Measurements from ENCODE around the gene TBL1XR1. TPM values are rescaled to one million over a fixed set of nuclear protein-coding genes. Genes with fewer than 3 reads are reported as not detected.

TBL1XR1 gene
- total RNA-seq, 1 experiment from 2014 or later, result 175 TPM

DNA sequence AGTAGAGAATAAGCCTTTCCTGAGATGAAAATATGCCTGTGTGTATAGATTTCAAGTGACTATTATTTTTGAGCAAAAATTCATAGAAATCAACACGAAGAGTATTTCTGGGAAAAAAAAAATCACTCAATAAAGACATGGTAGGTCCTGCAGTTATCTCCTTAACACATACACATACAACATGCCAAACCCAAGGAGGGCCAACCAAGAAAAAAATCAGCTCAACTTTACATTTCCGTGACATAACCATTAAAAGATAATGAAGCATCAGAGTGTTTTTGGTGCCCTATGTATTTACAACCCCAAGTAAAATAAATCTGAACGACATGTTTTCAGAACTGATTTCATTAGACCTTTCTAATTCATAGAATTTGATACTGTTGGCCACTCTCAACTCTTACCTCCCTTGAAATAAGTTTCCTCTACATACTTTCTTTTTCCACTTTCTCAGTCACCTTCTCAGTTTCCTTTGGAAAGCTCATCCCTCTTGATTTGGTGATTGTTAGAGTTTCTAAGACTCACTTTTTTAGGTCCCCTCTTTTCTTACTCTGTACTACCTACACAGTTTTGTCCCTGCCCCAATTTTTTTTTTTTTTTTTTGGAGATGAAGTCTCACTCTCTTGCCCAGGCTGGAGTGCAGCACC is 162.3 kb downstream of the TBL1XR1 start:
- H3T11ph ChIP-seq (ENCODE audit: low read length), result no peak overlapping the region
- no peak overlapping the region for H3K27ac ChIP-seq (ENCODE audit: insufficient read length, low read depth, low read length)
- H3K79me2 ChIP-seq (ENCODE audit: insufficient read depth, low read length), result no peaks in the 10 kb centered on the region
- no peak overlapping the region for H2AFZ ChIP-seq (ENCODE audit: low read length)
- no peak overlapping the region for H2BK12ac ChIP-seq (ENCODE audit: insufficient read length, low read depth, low read length)
- no peaks in the 10 kb centered on the region for H3K9me3 ChIP-seq (ENCODE audit: control insufficient read depth, low read depth, low read length)
- H2BK20ac ChIP-seq (ENCODE audit: low read depth, low read length, poor library complexity, severe bottlenecking), result no peak overlapping the region
- no peaks in the 10 kb centered on the region for H3K9me3 Mint-ChIP-seq
- H4K20me1 ChIP-seq (ENCODE audit: control insufficient read depth, insufficient read depth, insufficient read length), result no peaks in the 10 kb centered on the region
- H4K91ac ChIP-seq (ENCODE audit: insufficient read length, low read depth, low read length), result no peak overlapping the region
- H3K36me3 Mint-ChIP-seq (ENCODE audit: insufficient read depth in 1 of 3, low read depth in 3 of 3), result peaks cover 26 to 75% (median 71%) of the 10 kb centered on the region in 3 experiments
- no peak overlapping the region for H3K14ac ChIP-seq (ENCODE audit: insufficient read depth, low read length)
- H3K27ac Mint-ChIP-seq, result peak overlapping the region in 2 of 3 experiments; percentile 57 to 82; a peak in 3 of 7 replicates
- H3K9ac ChIP-seq (ENCODE audit: extremely low read depth, insufficient read length, low read length), result no peak overlapping the region
- H2BK5ac ChIP-seq (ENCODE audit: insufficient read length, low read length), result no peak overlapping the region
- H3K23me2 ChIP-seq (ENCODE audit: insufficient read length, low read depth, low read length, poor library complexity, severe bottlenecking), result no peaks in the 10 kb centered on the region
- no peak for TF ChIP-seq CTCF (conservative IDR thresholded peaks at IDR 0.05)
- no peaks in the 10 kb centered on the region for H3K27me3 Mint-ChIP-seq (ENCODE audit: low read depth)
- no peak overlapping the region for H4K8ac ChIP-seq (replicated peaks; ENCODE audit: insufficient read length, low read depth, low read length)
- H3K79me1 ChIP-seq (ENCODE audit: insufficient read depth, low read depth, low read length, poor library complexity, severe bottlenecking), result no peaks in the 10 kb centered on the region
- H3K27me3 ChIP-seq (ENCODE audit: insufficient read depth, low read length), result no peaks in the 10 kb centered on the region
- H3K4me2 ChIP-seq (ENCODE audit: insufficient read depth, insufficient read length, low read length), result no peak overlapping the region
- H4K5ac ChIP-seq (ENCODE audit: insufficient read length, low read depth, low read length), result no peak overlapping the region
- no peak overlapping the region for H2BK120ac ChIP-seq (ENCODE audit: low read depth, low read length, poor library complexity, severe bottlenecking)
- no peak overlapping the region for H2AK5ac ChIP-seq (ENCODE audit: insufficient read length, low read length)
- H3K56ac ChIP-seq (ENCODE audit: insufficient read length, low read depth, low read length), result no peak overlapping the region
- H3K4me1 Mint-ChIP-seq, result no peaks in the 10 kb centered on the region; a peak in 2 of 4 replicates
- H3K4me1 ChIP-seq (ENCODE audit: insufficient read depth, low read length), result no peaks in the 10 kb centered on the region
- H3K4ac ChIP-seq (ENCODE audit: low read depth, low read length), result no peak overlapping the region
- H3K23ac ChIP-seq (ENCODE audit: insufficient read length, low read depth, low read length), result no peak overlapping the region
- H3K18ac ChIP-seq (ENCODE audit: insufficient read length, low read depth, low read length), result no peak overlapping the region
- no peak overlapping the region for H3K4me3 Mint-ChIP-seq
- no peak for DNase-seq
- WGBS (ENCODE audit: extremely low coverage, insufficient read length, low lambda C conversion rate), result no CpG with 5 or more reads among the region's 3 CpGs
- no peak overlapping the region for H2BK15ac ChIP-seq (ENCODE audit: low read depth, low read length)

Data from H9 (cell line).